ENCODE data around the gene TOB1.

The TOB1 gene

GRCh38 chr17:50848711-50849110 lies 17.4 kb downstream of the TOB1 start:
- no peaks in the 10 kb centered on the region for H3K9me3 Mint-ChIP-seq (ENCODE audit: low read depth)
- no peak overlapping the region for H3K4me3 Mint-ChIP-seq
- no peaks in the 10 kb centered on the region for H3K36me3 Mint-ChIP-seq
- H3K4me1 Mint-ChIP-seq (ENCODE audit: low read depth) = peaks cover 14% of the 10 kb centered on the region
- H3K27me3 Mint-ChIP-seq = no peaks in the 10 kb centered on the region
- H3K27ac Mint-ChIP-seq = no peak overlapping the region

GRCh38 chr17:50848039-50848438 lies 18.1 kb downstream of the TOB1 start:
- no peak overlapping the region for H3K27ac Mint-ChIP-seq
- H3K4me1 Mint-ChIP-seq (ENCODE audit: low read depth) = peaks cover 14% of the 10 kb centered on the region
- H3K4me3 Mint-ChIP-seq = no peak overlapping the region
- no peaks in the 10 kb centered on the region for H3K9me3 Mint-ChIP-seq (ENCODE audit: low read depth)
- no peaks in the 10 kb centered on the region for H3K27me3 Mint-ChIP-seq
- no peaks in the 10 kb centered on the region for H3K36me3 Mint-ChIP-seq

DNA sequence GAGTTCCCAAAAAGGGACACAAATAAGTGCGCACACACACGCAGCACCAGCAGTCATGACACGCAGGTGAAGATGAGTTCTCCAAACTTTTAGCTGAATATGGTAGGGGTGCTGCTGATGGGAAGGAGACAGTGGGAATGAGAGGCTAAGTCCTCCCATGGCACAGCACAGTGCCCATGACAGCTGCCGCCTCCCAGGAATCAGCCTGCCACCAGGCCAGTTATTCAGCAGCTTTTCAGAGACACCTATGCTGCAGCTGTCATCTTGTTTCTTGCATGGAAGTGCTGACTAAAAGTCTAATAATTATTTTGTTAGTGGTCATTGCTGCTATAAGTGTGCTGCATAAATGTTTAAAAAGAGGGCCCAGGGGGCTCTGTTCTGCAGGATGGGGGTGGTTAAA lies 18.6 kb downstream of the TOB1 start:
- H3K27ac Mint-ChIP-seq = no peak overlapping the region
- H3K27me3 Mint-ChIP-seq = no peaks in the 10 kb centered on the region
- H3K4me3 Mint-ChIP-seq = no peak overlapping the region
- peaks cover 10% of the 10 kb centered on the region for H3K4me1 Mint-ChIP-seq (ENCODE audit: low read depth)
- no peaks in the 10 kb centered on the region for H3K36me3 Mint-ChIP-seq
- no peaks in the 10 kb centered on the region for H3K9me3 Mint-ChIP-seq (ENCODE audit: low read depth)

GRCh38 chr17:50845240-50846147 lies 20.7 kb downstream of the TOB1 start:
- no peak overlapping the region for H3K4me3 Mint-ChIP-seq
- no peaks in the 10 kb centered on the region for H3K9me3 Mint-ChIP-seq (ENCODE audit: low read depth)
- H3K27me3 Mint-ChIP-seq = no peaks in the 10 kb centered on the region
- no peak overlapping the region for H3K27ac Mint-ChIP-seq
- no peaks in the 10 kb centered on the region for H3K4me1 Mint-ChIP-seq (ENCODE audit: low read depth)
- H3K36me3 Mint-ChIP-seq = no peaks in the 10 kb centered on the region

GRCh38 chr17:50844117-50844700 lies 21.9 kb downstream of the TOB1 start:
- H3K27me3 Mint-ChIP-seq = no peaks in the 10 kb centered on the region
- no peak overlapping the region for H3K27ac Mint-ChIP-seq
- no peaks in the 10 kb centered on the region for H3K4me1 Mint-ChIP-seq (ENCODE audit: low read depth)
- no peak overlapping the region for H3K4me3 Mint-ChIP-seq
- H3K9me3 Mint-ChIP-seq (ENCODE audit: low read depth) = no peaks in the 10 kb centered on the region
- no peaks in the 10 kb centered on the region for H3K36me3 Mint-ChIP-seq

DNA sequence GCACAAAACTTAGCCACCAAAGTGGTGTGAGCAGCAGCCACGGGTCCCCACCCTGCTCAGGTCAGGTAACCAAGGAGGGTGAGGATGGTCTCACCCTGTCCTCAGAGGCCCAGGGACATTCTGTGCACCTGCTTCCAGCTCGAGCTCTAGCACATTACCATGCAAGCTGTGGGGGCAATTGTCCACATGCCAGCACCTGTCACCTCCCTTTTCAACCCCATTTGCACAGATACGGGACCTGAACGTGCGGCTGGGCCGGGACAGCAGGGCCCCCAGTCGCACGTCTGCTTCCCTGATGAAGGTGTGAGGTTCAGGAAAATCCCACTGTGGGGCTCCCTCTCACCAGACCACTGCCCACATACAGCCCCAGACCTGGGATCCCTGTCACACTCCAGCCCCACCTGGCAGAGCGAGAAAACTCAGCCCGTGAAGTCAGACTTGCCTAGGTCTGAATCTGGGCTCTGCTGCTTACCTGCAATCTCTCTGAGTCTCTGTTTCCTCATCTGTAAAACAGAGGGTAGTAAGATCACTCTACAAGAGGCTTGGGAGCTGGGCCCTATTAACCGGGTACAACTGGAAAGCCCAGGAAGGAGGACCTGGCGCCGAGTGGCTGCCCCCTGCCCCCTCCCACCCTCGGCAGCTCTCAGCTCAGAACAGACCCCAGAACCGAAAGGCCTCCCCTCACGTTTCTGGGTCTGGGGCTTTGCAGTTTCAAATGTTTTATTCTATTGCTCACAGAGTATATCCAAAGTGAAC lies 22.8 kb downstream of the TOB1 start:
- Mint-ChIP-seq H3K36me3 (no peaks in the 10 kb centered on the region), H3K9me3 (ENCODE audit: low read depth) (no peaks in the 10 kb centered on the region), H3K4me1 (ENCODE audit: low read depth) (no peaks in the 10 kb centered on the region), H3K27ac (no peak overlapping the region), H3K27me3 (no peaks in the 10 kb centered on the region), H3K4me3 (no peak overlapping the region)

DNA sequence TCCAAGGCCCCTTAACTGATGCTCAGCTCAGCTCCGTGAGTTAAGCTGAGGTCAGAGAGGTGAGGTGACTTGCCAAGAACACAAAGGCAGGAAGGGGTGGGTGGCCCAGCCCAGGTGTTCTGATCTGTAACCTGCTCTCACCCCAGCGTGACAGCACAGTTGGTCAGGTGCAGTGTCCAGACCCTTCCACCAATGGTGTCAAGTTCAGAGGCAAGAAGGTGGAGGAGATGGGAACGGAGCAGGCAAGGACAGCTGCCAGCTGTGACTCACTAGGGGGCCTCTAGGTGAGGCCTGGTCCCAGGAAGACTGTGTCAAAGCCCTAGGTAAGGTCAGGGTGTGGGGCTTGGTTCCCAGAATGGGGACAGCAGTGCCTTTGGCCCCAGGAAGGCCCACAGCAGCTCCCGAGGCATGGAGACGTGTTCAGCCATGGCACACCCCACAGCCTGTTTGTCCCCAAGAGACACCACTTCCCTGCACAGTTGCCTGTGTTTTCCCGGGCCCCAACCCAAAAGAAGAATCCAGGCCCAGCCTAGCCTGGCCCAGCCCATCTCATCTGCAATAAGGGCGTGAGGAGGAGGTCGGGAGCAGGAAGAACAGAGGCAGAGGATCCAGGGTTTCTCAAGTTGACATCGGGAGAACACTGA lies 23.5 kb downstream of the TOB1 start:
- Mint-ChIP-seq H3K27me3 (no peaks in the 10 kb centered on the region), H3K27ac (no peak overlapping the region), H3K9me3 (ENCODE audit: low read depth) (no peaks in the 10 kb centered on the region), H3K4me1 (ENCODE audit: low read depth) (no peaks in the 10 kb centered on the region), H3K36me3 (no peaks in the 10 kb centered on the region), H3K4me3 (no peak overlapping the region)

GRCh38 chr17:50841949-50842354 lies 24.2 kb downstream of the TOB1 start:
- Mint-ChIP-seq H3K4me1 (ENCODE audit: low read depth) (no peaks in the 10 kb centered on the region), H3K4me3 (no peak overlapping the region), H3K27me3 (no peaks in the 10 kb centered on the region), H3K36me3 (no peaks in the 10 kb centered on the region), H3K27ac (no peak overlapping the region), H3K9me3 (ENCODE audit: low read depth) (no peaks in the 10 kb centered on the region)

- Mint-ChIP-seq H3K27ac (no peak overlapping the region), H3K4me3 (no peak overlapping the region), H3K36me3 (no peaks in the 10 kb centered on the region)
Measured at GRCh38 chr17:50841277-50841948, 24.7 kb downstream of the TOB1 start.

DNA sequence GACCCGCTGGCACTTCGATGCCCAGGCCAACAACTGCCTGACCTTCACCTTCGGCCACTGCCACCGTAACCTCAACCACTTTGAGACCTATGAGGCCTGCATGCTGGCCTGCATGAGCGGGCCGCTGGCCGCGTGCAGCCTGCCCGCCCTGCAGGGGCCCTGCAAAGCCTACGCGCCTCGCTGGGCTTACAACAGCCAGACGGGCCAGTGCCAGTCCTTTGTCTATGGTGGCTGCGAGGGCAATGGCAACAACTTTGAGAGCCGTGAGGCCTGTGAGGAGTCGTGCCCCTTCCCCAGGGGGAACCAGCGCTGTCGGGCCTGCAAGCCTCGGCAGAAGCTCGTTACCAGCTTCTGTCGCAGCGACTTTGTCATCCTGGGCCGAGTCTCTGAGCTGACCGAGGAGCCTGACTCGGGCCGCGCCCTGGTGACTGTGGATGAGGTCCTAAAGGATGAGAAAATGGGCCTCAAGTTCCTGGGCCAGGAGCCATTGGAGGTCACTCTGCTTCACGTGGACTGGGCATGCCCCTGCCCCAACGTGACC lies 25.8 kb downstream of the TOB1 start:
- no peaks in the 10 kb centered on the region for H3K4me1 Mint-ChIP-seq (ENCODE audit: low read depth)
- H3K4me3 Mint-ChIP-seq = no peak overlapping the region

More at GRCh38 chr17:50841277-50841948, 24.7 kb downstream of the TOB1 start:
- H3K9me3 Mint-ChIP-seq (ENCODE audit: low read depth) = no peaks in the 10 kb centered on the region
- no peaks in the 10 kb centered on the region for H3K4me1 Mint-ChIP-seq (ENCODE audit: low read depth)
- no peaks in the 10 kb centered on the region for H3K27me3 Mint-ChIP-seq

GRCh38 chr17:50839591-50840310 lies 26.4 kb downstream of the TOB1 start:
- Mint-ChIP-seq H3K9me3 (ENCODE audit: low read depth) (no peaks in the 10 kb centered on the region), H3K4me1 (ENCODE audit: low read depth) (no peaks in the 10 kb centered on the region), H3K27me3 (no peaks in the 10 kb centered on the region), H3K27ac (no peak overlapping the region), H3K4me3 (no peak overlapping the region), H3K36me3 (no peaks in the 10 kb centered on the region)

More for the DNA sequence above, 25.8 kb downstream of the TOB1 start:
- Mint-ChIP-seq H3K27ac (no peak overlapping the region), H3K36me3 (no peaks in the 10 kb centered on the region), H3K9me3 (ENCODE audit: low read depth) (no peaks in the 10 kb centered on the region), H3K27me3 (no peaks in the 10 kb centered on the region)

DNA sequence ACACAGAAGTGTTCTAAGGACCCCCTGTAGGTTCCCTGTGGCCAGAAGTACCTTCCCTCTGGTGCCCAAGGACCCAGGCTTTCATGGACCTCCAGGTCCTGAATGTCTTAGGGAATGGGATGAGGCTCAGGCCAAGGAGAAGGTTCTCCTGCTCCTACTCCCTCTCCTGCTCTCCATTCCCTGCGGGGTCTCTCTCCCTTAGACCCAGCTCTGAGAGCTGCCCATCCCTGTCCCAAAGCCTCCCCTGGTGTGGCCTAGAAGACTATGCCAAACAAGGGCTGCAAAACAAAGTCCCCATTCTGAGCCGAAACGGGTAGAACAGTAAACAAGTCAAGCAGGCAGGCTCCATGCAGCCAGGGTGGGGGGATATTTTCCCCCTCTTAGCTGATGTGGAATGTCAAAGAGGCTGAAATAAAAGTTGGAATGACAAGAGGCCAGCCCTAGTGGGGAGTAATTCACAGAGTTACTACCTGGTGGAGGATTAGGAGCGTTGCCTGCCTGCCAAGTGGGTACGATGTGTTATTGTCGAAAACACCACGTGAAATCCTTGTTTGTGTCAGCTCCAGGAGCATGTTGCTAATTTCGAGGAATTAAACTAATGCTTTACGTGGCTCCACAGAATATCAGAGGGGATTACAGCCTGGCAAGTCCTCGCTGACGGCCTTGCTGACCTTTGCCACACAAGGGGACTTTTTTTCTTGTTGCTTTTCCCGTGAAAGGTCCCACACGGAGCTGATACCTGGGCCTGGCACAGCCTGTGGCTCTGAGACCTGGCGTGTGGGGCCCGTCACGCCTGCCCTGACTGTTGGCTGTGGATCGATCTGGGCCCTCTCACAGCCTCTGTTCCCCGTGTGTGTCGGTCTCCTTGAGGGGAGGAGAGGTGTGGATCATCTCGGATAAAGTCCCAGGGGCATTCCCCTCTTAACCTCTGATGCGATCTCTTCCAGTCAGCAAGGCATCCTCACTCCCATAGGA lies 27.9 kb downstream of the TOB1 start:
- Mint-ChIP-seq H3K9me3 (ENCODE audit: low read depth) (no peaks in the 10 kb centered on the region), H3K27ac (no peak overlapping the region), H3K36me3 (no peaks in the 10 kb centered on the region), H3K4me1 (ENCODE audit: low read depth) (no peaks in the 10 kb centered on the region), H3K27me3 (peaks cover 4% of the 10 kb centered on the region), H3K4me3 (no peak overlapping the region)

Data from activated naive CD8-positive, alpha-beta T cell (primary cell).